ENCODE results near the gene VRTN.

- TF ChIP-seq CTCF (conservative IDR thresholded peaks at IDR 0.05; ENCODE audit: low read length) (no peak), EZH2phosphoT487 (IDR thresholded peaks at IDR 0.05; ENCODE audit: borderline replicate concordance) (no peak)
These were observed 41.7 kb downstream of the VRTN start for GRCh38 chr14:74389980-74390379.
